H9 (cell line): Measurements from ENCODE around the gene GATA1. TPM values are rescaled to one million over a fixed set of nuclear protein-coding genes. Genes with fewer than 3 reads are reported as not detected.

Experiments used
- DNase-seq: peaks from one replicate; pipeline ENCODE4 v3.0.0-alpha.2; 2017
- H2AFZ ChIP-seq: one replicate; pipeline ENCODE4 v1.6.1; 2013; ENCODE audit warnings: mild to moderate bottlenecking, low read length, control low read depth, moderate library complexity
- H2AK5ac ChIP-seq: 2 replicates; pipeline ENCODE4 v1.6.1; 2013; ENCODE audit warnings: low read length, control low read depth, mixed read lengths; ENCODE audit not compliant: insufficient read length
- H2BK120ac ChIP-seq: one replicate; pipeline ENCODE4 v1.6.1; 2013; ENCODE audit warnings: low read depth, mild to moderate bottlenecking, low read length, control low read depth, inconsistent platforms; ENCODE audit not compliant: poor library complexity, severe bottlenecking
- H2BK12ac ChIP-seq: 2 replicates; pipeline ENCODE4 v1.6.1; 2013; ENCODE audit warnings: low read length, control low read depth, mixed read lengths, low read depth; ENCODE audit not compliant: insufficient read length
- H2BK15ac ChIP-seq: 2 replicates; pipeline ENCODE4 v1.6.1; 2013; ENCODE audit warnings: low read depth, low read length, control low read depth
- H2BK20ac ChIP-seq: one replicate; pipeline ENCODE4 v1.6.1; 2013; ENCODE audit warnings: low read depth, mild to moderate bottlenecking, low read length, control low read depth, inconsistent platforms; ENCODE audit not compliant: poor library complexity, severe bottlenecking
- H2BK5ac ChIP-seq: 2 replicates; pipeline ENCODE4 v1.6.1; 2013; ENCODE audit warnings: low read length, control low read depth, mixed read lengths; ENCODE audit not compliant: insufficient read length
- H3K14ac ChIP-seq: 2 replicates; pipeline ENCODE4 v1.6.1; 2013; ENCODE audit warnings: low read length, control low read depth; ENCODE audit not compliant: insufficient read depth
- H3K18ac ChIP-seq: 2 replicates; pipeline ENCODE4 v1.6.1; 2013; ENCODE audit warnings: low read depth, mild to moderate bottlenecking, mixed read lengths, low read length, control low read depth; ENCODE audit not compliant: insufficient read length
- H3K23ac ChIP-seq: 2 replicates; pipeline ENCODE4 v1.6.1; 2013; ENCODE audit warnings: low read length, control low read depth, mixed read lengths, low read depth; ENCODE audit not compliant: insufficient read length
- H3K23me2 ChIP-seq: 2 replicates; pipeline ENCODE4 v1.6.1; 2013; ENCODE audit warnings: low read depth, mild to moderate bottlenecking, mixed read lengths, low read length, control low read depth; ENCODE audit not compliant: insufficient read length, poor library complexity, severe bottlenecking
- H3K27ac ChIP-seq: 2 replicates; pipeline ENCODE4 v1.5.1; 2013; ENCODE audit warnings: low read length, control low read depth, mixed read lengths, low read depth; ENCODE audit not compliant: insufficient read length
- H3K27me3 ChIP-seq: 2 replicates; pipeline ENCODE4 v1.6.1; 2013; ENCODE audit warnings: low read length, control low read depth, inconsistent platforms; ENCODE audit not compliant: insufficient read depth
- H3K4ac ChIP-seq: 2 replicates; pipeline ENCODE4 v1.6.1; 2013; ENCODE audit warnings: low read depth, mild to moderate bottlenecking, control low read depth, inconsistent platforms, low read length, moderate library complexity
- H3K4me1 ChIP-seq: 2 replicates; pipeline ENCODE4 v1.6.1; 2013; ENCODE audit warnings: low read length, control low read depth, inconsistent platforms; ENCODE audit not compliant: insufficient read depth
- H3K4me2 ChIP-seq: 2 replicates; pipeline ENCODE4 v1.6.1; 2013; ENCODE audit warnings: low read length, control low read depth, mixed read lengths; ENCODE audit not compliant: insufficient read length, insufficient read depth
- H3K56ac ChIP-seq: 2 replicates; pipeline ENCODE4 v1.6.1; 2013; ENCODE audit warnings: low read depth, mild to moderate bottlenecking, mixed read lengths, low read length, control low read depth; ENCODE audit not compliant: insufficient read length
- H3K79me1 ChIP-seq: 2 replicates; pipeline ENCODE4 v1.6.1; 2013; ENCODE audit warnings: low read depth, mild to moderate bottlenecking, moderate library complexity, low read length, control low read depth, inconsistent platforms; ENCODE audit not compliant: insufficient read depth, poor library complexity, severe bottlenecking
- H3K79me2 ChIP-seq: 2 replicates; pipeline ENCODE4 v1.6.1; 2013; ENCODE audit warnings: low read length, control low read depth, inconsistent platforms; ENCODE audit not compliant: insufficient read depth
- H3K9ac ChIP-seq: 2 replicates; pipeline ENCODE4 v1.6.1; 2013; ENCODE audit warnings: low read length, control low read depth, mixed read lengths; ENCODE audit not compliant: insufficient read length; ENCODE audit errors: extremely low read depth
- H3K9me3 ChIP-seq: one replicate; pipeline ENCODE4 v1.6.1; 2013; ENCODE audit warnings: low read depth, low read length, inconsistent platforms; ENCODE audit not compliant: control insufficient read depth
- H3T11ph ChIP-seq: one replicate; pipeline ENCODE4 v1.6.1; 2013; ENCODE audit warnings: mild to moderate bottlenecking, low read length, control low read depth, inconsistent platforms
- H4K20me1 ChIP-seq: one replicate; pipeline ENCODE4 v1.6.1; 2013; ENCODE audit not compliant: control insufficient read depth, insufficient read length, insufficient read depth
- H4K5ac ChIP-seq: 2 replicates; pipeline ENCODE4 v1.6.1; 2013; ENCODE audit warnings: low read depth, mild to moderate bottlenecking, mixed read lengths, low read length, control low read depth; ENCODE audit not compliant: insufficient read length
- H4K8ac ChIP-seq: replicated peaks from 2 replicates; pipeline ENCODE4 v1.6.1; 2013; ENCODE audit warnings: low read length, control low read depth, mixed read lengths, low read depth; ENCODE audit not compliant: insufficient read length
- H4K91ac ChIP-seq: 2 replicates; pipeline ENCODE4 v1.6.1; 2013; ENCODE audit warnings: low read depth, mild to moderate bottlenecking, moderate library complexity, mixed read lengths, low read length, control low read depth; ENCODE audit not compliant: insufficient read length
- H3K27ac Mint-ChIP-seq, 3 experiments: 2 replicates in 2 of 3; 3 replicates in 1 of 3; pipeline ENCODE4 v1.8.0; 2020 to 2021; ENCODE audit warnings: mixed read lengths in 3 of 3, mild to moderate bottlenecking in 1 of 3, moderate library complexity in 1 of 3
- H3K27me3 Mint-ChIP-seq: 2 replicates; pipeline ENCODE4 v1.8.0; 2021; ENCODE audit warnings: low read depth, mild to moderate bottlenecking, moderate library complexity, mixed read lengths
- H3K36me3 Mint-ChIP-seq, 3 experiments: 2 replicates in 2 of 3; 3 replicates in 1 of 3; pipeline ENCODE4 v1.8.0; 2020 to 2021; ENCODE audit warnings: low read depth in 3 of 3, mixed read lengths in 3 of 3; ENCODE audit not compliant: insufficient read depth in 1 of 3
- H3K4me1 Mint-ChIP-seq, 2 experiments: 2 replicates each; pipeline ENCODE4 v1.8.0; 2020; ENCODE audit warnings: mixed read lengths in 2 of 2
- H3K4me3 Mint-ChIP-seq, 2 experiments: 2 replicates in 1 of 2; 3 replicates in 1 of 2; pipeline ENCODE4 v1.8.0; 2020 to 2021; ENCODE audit warnings: mild to moderate bottlenecking in 2 of 2, mixed read lengths in 2 of 2, moderate library complexity in 1 of 2
- H3K9me3 Mint-ChIP-seq, 2 experiments: 2 replicates in 1 of 2; 3 replicates in 1 of 2; pipeline ENCODE4 v1.8.0; 2020; ENCODE audit warnings: mild to moderate bottlenecking in 2 of 2, mixed read lengths in 2 of 2, moderate library complexity in 1 of 2
- WGBS: extraction: QIAGEN DNeasy Blood & Tissue Kit; methylation state at CpG from one replicate; pipeline ENCODE4 v1.1.7; 2013; ENCODE audit warnings: missing lambda C conversion rate, low lambda C conversion rate, mixed read lengths; ENCODE audit not compliant: insufficient read length; ENCODE audit errors: extremely low coverage; 5-methylcytosine and 5-hydroxymethylcytosine counted together
- total RNA-seq: library from RNA; stranded (reverse); gene quantifications from 2 replicates; pipeline ENCODE4 v1.2.1, GENCODE V29; 2021
- TF ChIP-seq, protein P1 (sequence below): fragments of 200-600 bp; sonication (generic); conservative IDR thresholded peaks from 3 replicates; pipeline ENCODE4 v1.8.0; 2021; ENCODE audit warnings: antibody characterized with exemption, mild to moderate bottlenecking

GATA1 gene
- total RNA-seq, 1 experiment from 2014 or later: not detected

GRCh38 chrX:48833542-48834138 lies 47.2 kb downstream of the GATA1 start:
- no peaks in the 10 kb centered on the region for H3K4me1 ChIP-seq
- H2BK12ac ChIP-seq: no peak overlapping the region
- Mint-ChIP-seq H3K27ac (no peak overlapping the region), H3K36me3 (peaks cover 0 to 10% (median 0%) of the 10 kb centered on the region in 3 experiments; a peak in 5 of 7 replicates), H3K4me3 (peak overlapping the region in 1 of 2 experiments; percentile 88; a peak in 2 of 5 replicates), H3K9me3 (peaks cover 65 to 77% of the 10 kb centered on the region in 2 experiments), H3K27me3 (peaks cover 75% of the 10 kb centered on the region), H3K4me1 (peaks cover 8 to 12% of the 10 kb centered on the region in 2 experiments)
- H3K27me3 ChIP-seq: peaks cover 12% of the 10 kb centered on the region
- no peak overlapping the region for H3K9ac ChIP-seq
- H2BK15ac ChIP-seq: no peak overlapping the region
- no peak overlapping the region for H4K8ac ChIP-seq
- no peak overlapping the region for H3T11ph ChIP-seq
- H3K27ac ChIP-seq: no peak overlapping the region
- H4K91ac ChIP-seq: no peak overlapping the region
- no peak overlapping the region for H3K4ac ChIP-seq
- H3K14ac ChIP-seq: no peak overlapping the region
- H3K23ac ChIP-seq: no peak overlapping the region
- H2AK5ac ChIP-seq: no peak overlapping the region
- H4K5ac ChIP-seq: no peak overlapping the region
- H3K79me1 ChIP-seq: no peaks in the 10 kb centered on the region
- TF ChIP-seq, protein P1, sequence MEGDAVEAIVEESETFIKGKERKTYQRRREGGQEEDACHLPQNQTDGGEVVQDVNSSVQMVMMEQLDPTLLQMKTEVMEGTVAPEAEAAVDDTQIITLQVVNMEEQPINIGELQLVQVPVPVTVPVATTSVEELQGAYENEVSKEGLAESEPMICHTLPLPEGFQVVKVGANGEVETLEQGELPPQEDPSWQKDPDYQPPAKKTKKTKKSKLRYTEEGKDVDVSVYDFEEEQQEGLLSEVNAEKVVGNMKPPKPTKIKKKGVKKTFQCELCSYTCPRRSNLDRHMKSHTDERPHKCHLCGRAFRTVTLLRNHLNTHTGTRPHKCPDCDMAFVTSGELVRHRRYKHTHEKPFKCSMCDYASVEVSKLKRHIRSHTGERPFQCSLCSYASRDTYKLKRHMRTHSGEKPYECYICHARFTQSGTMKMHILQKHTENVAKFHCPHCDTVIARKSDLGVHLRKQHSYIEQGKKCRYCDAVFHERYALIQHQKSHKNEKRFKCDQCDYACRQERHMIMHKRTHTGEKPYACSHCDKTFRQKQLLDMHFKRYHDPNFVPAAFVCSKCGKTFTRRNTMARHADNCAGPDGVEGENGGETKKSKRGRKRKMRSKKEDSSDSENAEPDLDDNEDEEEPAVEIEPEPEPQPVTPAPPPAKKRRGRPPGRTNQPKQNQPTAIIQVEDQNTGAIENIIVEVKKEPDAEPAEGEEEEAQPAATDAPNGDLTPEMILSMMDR: peak; percentile 13; the same call in 1 of the 3 replicates
- H3K18ac ChIP-seq: no peak overlapping the region
- H3K79me2 ChIP-seq: no peaks in the 10 kb centered on the region
- no peaks in the 10 kb centered on the region for H4K20me1 ChIP-seq
- peaks cover 20% of the 10 kb centered on the region for H3K9me3 ChIP-seq
- no peak overlapping the region for H3K56ac ChIP-seq
- H3K4me2 ChIP-seq: no peak overlapping the region
- no peak for DNase-seq
- no peak overlapping the region for H2BK5ac ChIP-seq
- H3K23me2 ChIP-seq: peaks cover 4% of the 10 kb centered on the region
- no CpG with 5 or more reads among the region's 9 CpGs for WGBS
- H2AFZ ChIP-seq: no peak overlapping the region
- H2BK20ac ChIP-seq: no peak overlapping the region
- H2BK120ac ChIP-seq: no peak overlapping the region
